GM10266 (cell line): ENCODE data around the gene PUDP.

Source experiments
- DNase-seq: peaks from one replicate; pipeline ENCODE4 v3.0.0; 2012; ENCODE audit errors: extremely low spot score
- CTCF ChIP-seq: IDR thresholded peaks from 2 replicates; pipeline ENCODE4 v1.5.1; 2012; ENCODE audit warnings: mild to moderate bottlenecking, low read depth; ENCODE audit not compliant: control insufficient read depth, insufficient read depth; ENCODE audit errors: missing control alignments

The PUDP gene

GRCh38 chrX:7092543-7092942, 55.4 kb downstream of the PUDP start:
- no peak for TF ChIP-seq CTCF
- DNase-seq = no peak

GRCh38 chrX:7091923-7092322, 56.0 kb downstream of the PUDP start:
- DNase-seq = no peak

GRCh38 chrX:7090641-7091040, 57.3 kb downstream of the PUDP start:
- no peak for TF ChIP-seq CTCF
- no peak for DNase-seq

More at GRCh38 chrX:7091923-7092322, 56.0 kb downstream of the PUDP start:
- TF ChIP-seq CTCF = no peak

GRCh38 chrX:7088968-7089615, 58.9 kb downstream of the PUDP start:
- no peak for DNase-seq
- TF ChIP-seq CTCF = peak; percentile 51

GRCh38 chrX:7086384-7086783, 61.6 kb downstream of the PUDP start:
- DNase-seq = no peak
- no peak for TF ChIP-seq CTCF

GRCh38 chrX:7085879-7086278, 62.1 kb downstream of the PUDP start:
- DNase-seq = no peak
- no peak for TF ChIP-seq CTCF

- no peak for DNase-seq
- no peak for TF ChIP-seq CTCF
Observed at GRCh38 chrX:7084841-7085240, 63.1 kb downstream of the PUDP start.
